NCI-H2107 (cell line): ENCODE data around the gene ABL1.

Experiments
- DNase-seq: peaks from one replicate; lab custom pipeline; 2025; lab: John Stamatoyannopoulos, UW

ABL1 gene

GRCh38 chr9:130872508-130872907, 37.5 kb downstream of the ABL1 start:
- no peak for DNase-seq

GRCh38 chr9:130872912-130873503, 38.0 kb downstream of the ABL1 start:
- DNase-seq, result no peak

DNA sequence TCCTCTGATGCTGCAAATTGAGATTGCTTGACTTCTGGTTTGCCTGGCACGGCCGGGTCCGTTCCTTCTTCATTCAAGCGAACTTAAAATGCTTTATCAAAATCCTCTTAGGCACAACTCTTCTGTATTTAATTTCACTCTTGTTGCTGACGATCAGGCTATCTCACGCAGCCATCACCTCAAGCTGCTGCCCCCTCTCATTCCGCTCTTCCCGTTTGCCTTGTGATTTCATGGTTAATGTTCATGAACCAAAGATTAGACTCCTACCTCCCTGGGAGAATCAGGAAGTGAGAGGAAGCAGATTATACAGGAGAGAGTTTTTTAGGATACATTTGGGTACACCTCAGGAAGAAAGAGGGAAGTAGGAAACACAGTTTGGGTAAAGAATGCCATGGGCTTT, 38.9 kb downstream of the ABL1 start:
- no peak for DNase-seq

GRCh38 chr9:130874783-130875182, 39.7 kb downstream of the ABL1 start:
- no peak for DNase-seq

- DNase-seq, result no peak
Observed at GRCh38 chr9:130877300-130877699, 42.2 kb downstream of the ABL1 start.

GRCh38 chr9:130878295-130878694, 43.2 kb downstream of the ABL1 start:
- no peak for DNase-seq

GRCh38 chr9:130879863-130880411, 44.9 kb downstream of the ABL1 start:
- no peak for DNase-seq

GRCh38 chr9:130880599-130881220, 45.7 kb downstream of the ABL1 start:
- DNase-seq, result no peak

DNA sequence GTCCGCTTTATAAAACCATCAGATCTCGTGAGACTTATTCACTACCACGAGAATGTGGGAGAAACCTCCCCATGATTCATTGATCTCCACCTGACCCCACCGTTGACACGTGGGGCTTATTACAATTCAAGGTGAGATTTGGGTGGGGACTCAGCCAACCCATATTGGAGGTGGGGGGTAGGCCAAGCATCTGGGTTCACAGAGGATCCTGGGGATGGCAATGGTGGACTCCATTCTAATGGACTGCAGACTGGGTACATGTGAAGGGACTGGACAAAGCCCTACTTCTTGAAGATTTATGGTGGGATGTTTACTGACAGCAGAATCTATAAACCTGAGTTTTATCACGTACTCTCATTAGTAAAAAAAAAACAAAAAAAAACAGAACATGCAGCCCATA, 46.5 kb downstream of the ABL1 start:
- no peak for DNase-seq

- no peak for DNase-seq
Observed at GRCh38 chr9:130882696-130883225, 47.7 kb downstream of the ABL1 start.

- no peak for DNase-seq
Observed at GRCh38 chr9:130883479-130883878, 48.4 kb downstream of the ABL1 start.

- DNase-seq, result no peak
Observed at GRCh38 chr9:130884111-130884531, 49.1 kb downstream of the ABL1 start.

DNA sequence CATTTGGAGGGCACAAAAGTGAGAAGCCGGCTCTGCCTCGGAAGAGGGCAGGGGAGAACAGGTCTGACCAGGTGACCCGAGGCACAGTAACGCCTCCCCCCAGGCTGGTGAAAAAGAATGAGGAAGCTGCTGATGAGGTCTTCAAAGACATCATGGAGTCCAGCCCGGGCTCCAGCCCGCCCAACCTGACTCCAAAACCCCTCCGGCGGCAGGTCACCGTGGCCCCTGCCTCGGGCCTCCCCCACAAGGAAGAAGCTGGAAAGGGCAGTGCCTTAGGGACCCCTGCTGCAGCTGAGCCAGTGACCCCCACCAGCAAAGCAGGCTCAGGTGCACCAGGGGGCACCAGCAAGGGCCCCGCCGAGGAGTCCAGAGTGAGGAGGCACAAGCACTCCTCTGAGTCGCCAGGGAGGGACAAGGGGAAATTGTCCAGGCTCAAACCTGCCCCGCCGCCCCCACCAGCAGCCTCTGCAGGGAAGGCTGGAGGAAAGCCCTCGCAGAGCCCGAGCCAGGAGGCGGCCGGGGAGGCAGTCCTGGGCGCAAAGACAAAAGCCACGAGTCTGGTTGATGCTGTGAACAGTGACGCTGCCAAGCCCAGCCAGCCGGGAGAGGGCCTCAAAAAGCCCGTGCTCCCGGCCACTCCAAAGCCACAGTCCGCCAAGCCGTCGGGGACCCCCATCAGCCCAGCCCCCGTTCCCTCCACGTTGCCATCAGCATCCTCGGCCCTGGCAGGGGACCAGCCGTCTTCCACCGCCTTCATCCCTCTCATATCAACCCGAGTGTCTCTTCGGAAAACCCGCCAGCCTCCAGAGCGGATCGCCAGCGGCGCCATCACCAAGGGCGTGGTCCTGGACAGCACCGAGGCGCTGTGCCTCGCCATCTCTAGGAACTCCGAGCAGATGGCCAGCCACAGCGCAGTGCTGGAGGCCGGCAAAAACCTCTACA, 49.8 kb downstream of the ABL1 start:
- DNase-seq, result no peak

DNA sequence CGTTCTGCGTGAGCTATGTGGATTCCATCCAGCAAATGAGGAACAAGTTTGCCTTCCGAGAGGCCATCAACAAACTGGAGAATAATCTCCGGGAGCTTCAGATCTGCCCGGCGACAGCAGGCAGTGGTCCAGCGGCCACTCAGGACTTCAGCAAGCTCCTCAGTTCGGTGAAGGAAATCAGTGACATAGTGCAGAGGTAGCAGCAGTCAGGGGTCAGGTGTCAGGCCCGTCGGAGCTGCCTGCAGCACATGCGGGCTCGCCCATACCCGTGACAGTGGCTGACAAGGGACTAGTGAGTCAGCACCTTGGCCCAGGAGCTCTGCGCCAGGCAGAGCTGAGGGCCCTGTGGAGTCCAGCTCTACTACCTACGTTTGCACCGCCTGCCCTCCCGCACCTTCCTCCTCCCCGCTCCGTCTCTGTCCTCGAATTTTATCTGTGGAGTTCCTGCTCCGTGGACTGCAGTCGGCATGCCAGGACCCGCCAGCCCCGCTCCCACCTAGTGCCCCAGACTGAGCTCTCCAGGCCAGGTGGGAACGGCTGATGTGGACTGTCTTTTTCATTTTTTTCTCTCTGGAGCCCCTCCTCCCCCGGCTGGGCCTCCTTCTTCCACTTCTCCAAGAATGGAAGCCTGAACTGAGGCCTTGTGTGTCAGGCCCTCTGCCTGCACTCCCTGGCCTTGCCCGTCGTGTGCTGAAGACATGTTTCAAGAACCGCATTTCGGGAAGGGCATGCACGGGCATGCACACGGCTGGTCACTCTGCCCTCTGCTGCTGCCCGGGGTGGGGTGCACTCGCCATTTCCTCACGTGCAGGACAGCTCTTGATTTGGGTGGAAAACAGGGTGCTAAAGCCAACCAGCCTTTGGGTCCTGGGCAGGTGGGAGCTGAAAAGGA, 50.7 kb downstream of the ABL1 start:
- no peak for DNase-seq

DNA sequence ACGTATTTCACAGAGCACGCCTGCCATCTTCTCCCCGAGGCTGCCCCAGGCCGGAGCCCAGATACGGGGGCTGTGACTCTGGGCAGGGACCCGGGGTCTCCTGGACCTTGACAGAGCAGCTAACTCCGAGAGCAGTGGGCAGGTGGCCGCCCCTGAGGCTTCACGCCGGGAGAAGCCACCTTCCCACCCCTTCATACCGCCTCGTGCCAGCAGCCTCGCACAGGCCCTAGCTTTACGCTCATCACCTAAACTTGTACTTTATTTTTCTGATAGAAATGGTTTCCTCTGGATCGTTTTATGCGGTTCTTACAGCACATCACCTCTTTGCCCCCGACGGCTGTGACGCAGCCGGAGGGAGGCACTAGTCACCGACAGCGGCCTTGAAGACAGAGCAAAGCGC, 51.9 kb downstream of the ABL1 start:
- DNase-seq, result no peak

- no peak for DNase-seq
Observed at GRCh38 chr9:130887494-130888144, 52.6 kb downstream of the ABL1 start.

DNA sequence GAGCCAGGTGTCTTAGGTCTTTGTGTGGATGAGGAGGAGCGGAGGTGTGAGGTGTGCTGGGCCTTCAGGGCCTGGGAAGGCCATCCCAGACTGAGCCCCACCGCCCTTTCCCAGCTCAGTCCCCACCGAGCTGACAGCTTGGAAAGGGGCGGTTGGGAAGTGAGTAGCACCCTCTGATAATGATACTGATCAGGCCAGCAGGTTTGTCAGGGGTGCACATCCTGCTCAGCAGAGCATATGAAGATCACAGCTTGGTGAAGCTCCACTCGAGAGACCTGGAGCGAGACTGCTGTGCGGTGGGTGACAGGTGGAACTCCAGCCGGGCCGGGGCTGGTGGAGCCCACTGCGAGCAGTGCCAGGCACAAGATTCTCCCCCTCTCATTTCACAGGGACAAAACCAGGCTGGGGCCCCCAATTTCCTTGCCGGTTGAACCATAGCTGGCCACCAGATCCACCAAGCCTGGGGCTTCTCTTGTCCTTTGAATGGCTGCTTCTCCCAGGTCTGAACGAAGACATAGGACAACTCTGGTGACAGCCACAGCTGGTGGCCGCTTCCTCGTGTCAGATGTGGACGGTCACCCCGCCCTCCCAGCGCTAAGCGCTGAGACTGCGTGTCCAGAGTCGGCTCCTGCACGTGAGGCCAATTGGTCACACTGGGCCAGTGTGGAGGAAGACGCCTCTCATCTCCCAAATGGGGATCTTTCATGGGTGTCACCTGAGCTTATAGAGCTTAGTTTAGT, 53.3 kb downstream of the ABL1 start:
- DNase-seq, result no peak

DNA sequence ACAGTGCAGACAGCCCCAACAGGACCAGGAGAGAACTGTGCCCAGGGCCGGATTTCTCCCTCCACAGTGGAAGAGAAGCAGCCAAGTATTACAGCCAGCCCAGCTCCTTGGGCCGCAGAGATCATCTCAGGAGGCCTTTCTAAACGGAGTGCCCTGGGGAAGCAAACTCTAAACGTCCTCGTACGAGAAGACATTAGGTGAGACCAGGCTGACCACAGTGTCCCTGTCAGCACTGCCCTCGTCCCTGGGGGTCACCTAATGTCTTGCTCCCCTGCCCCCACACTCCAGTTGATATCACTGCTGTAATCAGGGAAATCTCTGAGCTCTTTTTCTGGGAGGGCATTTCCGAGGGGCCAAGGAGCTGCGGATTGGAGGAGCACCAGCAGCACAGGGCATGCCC, 55.1 kb downstream of the ABL1 start:
- no peak for DNase-seq

DNA sequence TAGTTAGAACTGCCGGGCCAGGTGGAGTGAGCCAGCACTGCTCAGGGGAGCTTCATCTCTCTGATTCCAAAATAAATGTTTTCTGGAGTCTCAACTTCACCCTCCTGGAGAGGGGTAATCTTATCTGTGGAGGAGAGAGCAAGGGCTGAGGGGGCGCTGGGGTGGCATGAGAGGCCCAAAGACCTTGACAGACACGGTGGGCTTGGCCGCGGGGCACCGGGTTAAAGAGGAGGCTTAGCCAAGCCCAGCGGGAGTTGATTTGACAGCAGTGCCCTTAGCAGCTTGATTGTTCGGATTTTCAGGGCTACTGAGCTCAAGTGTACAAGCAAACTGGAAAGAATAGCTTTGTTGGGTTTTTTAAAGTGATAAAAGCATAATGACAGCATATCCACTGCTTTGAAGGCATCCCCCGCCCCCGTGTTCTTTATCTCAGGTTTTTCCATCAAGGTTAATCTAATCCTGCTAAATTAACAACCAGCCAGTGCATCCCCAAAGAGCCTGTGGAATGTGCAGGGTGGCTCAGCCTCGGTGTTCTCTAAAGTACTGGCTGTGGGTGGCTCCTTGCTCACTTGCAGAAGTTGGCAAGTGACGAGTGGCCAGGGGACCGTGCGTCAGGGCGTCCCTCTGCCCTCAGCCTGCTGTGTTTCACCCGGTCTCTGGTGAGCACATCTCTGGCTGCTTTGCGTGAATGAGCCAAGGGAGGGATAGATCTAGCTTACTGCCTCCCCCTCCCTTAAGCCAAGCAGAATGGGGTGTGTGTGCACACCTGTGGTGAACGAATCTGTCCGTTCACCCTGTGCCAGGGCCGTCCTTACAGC, 56.0 kb downstream of the ABL1 start:
- no peak for DNase-seq
